K562 (cell line): ENCODE results near the gene SLC22A4. TPM values are rescaled to one million over a fixed set of nuclear protein-coding genes. Genes with fewer than 3 reads are reported as not detected.
A peak's percentile ranks its signal among the peaks of the same experiment; 100 is the strongest.

ENCODE experiments used
- BDP1 ChIP-seq: IDR thresholded peaks from 3 replicates; pipeline ENCODE4 v1.6.1; 2011; ENCODE audit not compliant: insufficient read length, insufficient read depth
- ETS1 ChIP-seq: conservative IDR thresholded peaks from 2 replicates; pipeline ENCODE4 v1.6.1; 2011; ENCODE audit warnings: low read depth, mild to moderate bottlenecking, low read length; ENCODE audit not compliant: control insufficient read depth
- JUN ChIP-seq, 2 experiments: sonication (generic) in 1 of 2; formaldehyde crosslinking in 1 of 2; IDR thresholded peaks; 2 replicates each; pipeline versions ENCODE4 v1.6.1 to v1.8.0; 2012 to 2022; ENCODE audit warnings: borderline replicate concordance in 2 of 2, mild to moderate bottlenecking in 2 of 2, improper control_type of control experiment in 1 of 2, low read depth in 1 of 2, low read length in 1 of 2, missing genetic modification reagents in 1 of 2
- PHF8 ChIP-seq: fragments of 200-600 bp; sonication (generic); IDR thresholded peaks from 2 replicates; pipeline ENCODE4 v1.6.1; 2012; ENCODE audit warnings: mixed run types, mild to moderate bottlenecking, inconsistent platforms, low read length, moderate library complexity, borderline replicate concordance
- POLR2AphosphoS5 ChIP-seq: IDR thresholded peaks from 2 replicates; pipeline ENCODE4 v1.6.1; 2011; ENCODE audit warnings: mild to moderate bottlenecking, low read depth, low read length, moderate library complexity; ENCODE audit not compliant: control insufficient read depth, insufficient read depth
- PURB ChIP-seq: sonication (generic); formaldehyde crosslinking; IDR thresholded peaks from 2 replicates; pipeline ENCODE4 v1.9.0; 2021; ENCODE audit warnings: low read depth, mild to moderate bottlenecking, missing genetic modification reagents
- SAFB ChIP-seq: fragments of 200-400 bp; formaldehyde crosslinking; IDR thresholded peaks from 2 replicates; pipeline ENCODE4 v1.6.1; 2017; ENCODE audit warnings: low read depth, low read length, borderline replicate concordance
- SMARCC2 ChIP-seq: fragments of 450-650 bp; IDR thresholded peaks from 2 replicates; pipeline ENCODE4 v1.6.1; 2017; ENCODE audit warnings: antibody characterized with exemption, moderate library complexity, mild to moderate bottlenecking, low read depth
- SNRNP70 ChIP-seq: fragments of 200-400 bp; formaldehyde crosslinking; optimal IDR thresholded peaks from 2 replicates; pipeline ENCODE3; 2017; ENCODE audit warnings: low read depth, low read length
- SOX6 ChIP-seq: fragments of 450-650 bp; IDR thresholded peaks from 2 replicates; pipeline ENCODE4 v1.6.1; 2014; ENCODE audit warnings: mild to moderate bottlenecking
- STAT5B ChIP-seq: fragments of 250-450 bp; sonication (Bioruptor Pico); IDR thresholded peaks from 2 replicates; pipeline ENCODE4 v1.8.0; 2021; ENCODE audit warnings: mild to moderate bottlenecking, inconsistent platforms
- TAF9B ChIP-seq: fragments of 450-650 bp; IDR thresholded peaks from 2 replicates; pipeline ENCODE4 v1.6.1; 2018; ENCODE audit warnings: mild to moderate bottlenecking; ENCODE audit not compliant: partially characterized antibody
- TRIM24 ChIP-seq, 2 experiments: fragments of 450-650 bp; IDR thresholded peaks; 2 replicates each; pipeline ENCODE4 v1.6.1; 2016
- ZEB2 ChIP-seq: fragments of 450-650 bp; IDR thresholded peaks from 2 replicates; pipeline ENCODE4 v1.6.1; 2016
- ZNF146 ChIP-seq: IDR thresholded peaks from one replicate; pipeline ENCODE4 v1.6.1; 2018; ENCODE audit warnings: missing compliant biosample characterization; ENCODE audit not compliant: unreplicated experiment
- ZNF197 ChIP-seq: fragments of 200-800 bp; sonication (Bioruptor generic); IDR thresholded peaks from 2 replicates; pipeline ENCODE4 v1.6.1; 2016; ENCODE audit warnings: low read depth, missing genetic modification characterization, missing compliant biosample characterization
- ZNF408 ChIP-seq: fragments of 250-450 bp; sonication (Bioruptor Pico); IDR thresholded peaks from 2 replicates; pipeline ENCODE4 v1.4.0; 2020; ENCODE audit warnings: low read depth, mild to moderate bottlenecking, moderate library complexity
- ZNF586 ChIP-seq: fragments of 450-650 bp; formaldehyde crosslinking; conservative IDR thresholded peaks from 2 replicates; pipeline ENCODE4 v1.4.0; 2020; ENCODE audit warnings: mild to moderate bottlenecking, moderate library complexity
- ZNF655 ChIP-seq: fragments of 250-450 bp; sonication (Bioruptor Pico); IDR thresholded peaks from 2 replicates; pipeline ENCODE4 v1.5.0; 2021
- ZNF780A ChIP-seq: fragments of 250-450 bp; sonication (Bioruptor Pico); IDR thresholded peaks from 2 replicates; pipeline ENCODE4 v1.5.0; 2021; ENCODE audit warnings: mild to moderate bottlenecking
- ZZZ3 ChIP-seq: fragments of 450-650 bp; IDR thresholded peaks from 2 replicates; pipeline ENCODE4 v1.6.1; 2016; ENCODE audit warnings: antibody characterized with exemption, mild to moderate bottlenecking, moderate library complexity
- polyA plus RNA-seq, 8 experiments: library from polyadenylated mRNA; depleted of rRNA in 4 of 8; stranded (reverse) in 5 of 8; unstranded in 3 of 8; fragments of >200 nt; fragmentation: Nextera tagmentation in 2 of 8; fragmentation: Illumina TruSeq in 1 of 8; extraction: Ambion mirVana in 2 of 8; extraction: Trizol in 1 of 8; gene quantifications; 2 replicates each; pipeline versions ENCODE4 v1.2.1 to v1.2.3, GENCODE V29; 2011 to 2014; ENCODE audit warnings: inconsistent platforms in 1 of 8, missing spikeins in 1 of 8
- total RNA-seq, 7 experiments: library from RNA; depleted of rRNA in 6 of 7; stranded (reverse); fragments of >200 nt in 6 of 7; fragmentation: Illumina TruSeq in 2 of 7; extraction: Trizol in 2 of 7; gene quantifications; 2 replicates each; pipeline versions ENCODE4 v1.2.1 to v1.2.3, GENCODE V29; 2011 to 2021; ENCODE audit warnings: low replicate concordance in 1 of 7
- TF ChIP-seq, protein P1 (sequence below): sonication (generic); formaldehyde crosslinking; IDR thresholded peaks from 2 replicates; pipeline ENCODE4 v1.8.0; 2022; ENCODE audit warnings: missing genetic modification reagents, mild to moderate bottlenecking, moderate library complexity, borderline replicate concordance
- TF ChIP-seq, protein P2 (sequence below): fragments of 250-450 bp; sonication (Bioruptor Pico); IDR thresholded peaks from 2 replicates; pipeline ENCODE4 v1.5.0; 2020; ENCODE audit warnings: mild to moderate bottlenecking, borderline replicate concordance

SLC22A4 gene
- total and polyA plus RNA-seq, 9 of the 15 experiments (the other 6 are each of a cell fraction or from before 2014, with no cell fraction given), result 2.7 to 9.5 (median 6.2) TPM

DNA sequence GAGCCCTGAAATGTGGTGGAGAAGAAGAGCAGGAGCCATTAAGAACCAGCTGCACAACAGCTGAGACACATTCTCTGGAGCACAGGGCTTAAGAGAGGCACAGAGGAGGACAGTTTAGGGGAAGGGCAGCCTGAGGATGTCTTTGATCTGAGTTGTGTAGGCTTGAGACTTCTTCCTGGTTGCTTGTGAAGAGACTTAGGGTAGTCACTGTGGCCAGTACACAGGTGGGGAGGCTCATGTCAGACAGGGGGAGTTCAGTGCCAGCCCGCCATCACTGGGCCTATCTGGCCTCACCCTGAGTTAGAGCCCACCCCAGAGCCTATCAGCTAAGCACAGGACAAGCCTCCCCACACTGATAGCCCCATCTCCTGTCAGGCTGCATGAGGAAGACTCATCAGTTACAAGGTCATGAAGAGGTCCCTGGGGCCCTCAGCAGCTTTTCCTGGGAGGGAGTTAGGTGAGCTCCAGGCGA lies 19.8 kb downstream of the SLC22A4 start (continued):
- TF ChIP-seq SAFB, result no peak
- no peak for TF ChIP-seq ZNF197 (CRISPR knock-in tag)
- no peak for TF ChIP-seq STAT5B
- TF ChIP-seq ZNF586 (CRISPR knock-in tag), result no peak
- TF ChIP-seq ETS1, result no peak; the same call in 1 of the 2 replicates
- TF ChIP-seq BDP1, result no peak
- no peak for TF ChIP-seq ZZZ3
- TF ChIP-seq SMARCC2, result 0 out of 2 replicates have a peak, but pooled peaks have one; percentile 38
- no peak for TF ChIP-seq SNRNP70
- TF ChIP-seq, protein P1, sequence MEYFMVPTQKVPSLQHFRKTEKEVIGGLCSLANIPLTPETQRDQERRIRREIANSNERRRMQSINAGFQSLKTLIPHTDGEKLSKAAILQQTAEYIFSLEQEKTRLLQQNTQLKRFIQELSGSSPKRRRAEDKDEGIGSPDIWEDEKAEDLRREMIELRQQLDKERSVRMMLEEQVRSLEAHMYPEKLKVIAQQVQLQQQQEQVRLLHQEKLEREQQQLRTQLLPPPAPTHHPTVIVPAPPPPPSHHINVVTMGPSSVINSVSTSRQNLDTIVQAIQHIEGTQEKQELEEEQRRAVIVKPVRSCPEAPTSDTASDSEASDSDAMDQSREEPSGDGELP (CRISPR knock-in tag), result peak; percentile 69
- TF ChIP-seq PURB (CRISPR knock-in tag), result no peak
- peak; percentile 64 to 76; a peak in 2 of 4 replicates for TF ChIP-seq TRIM24 (IDR thresholded peaks at IDR 0.05)
- TF ChIP-seq PHF8, result no peak
- TF ChIP-seq ZNF146, result no peak
- TF ChIP-seq TAF9B, result no peak
- TF ChIP-seq ZNF408 (CRISPR knock-in tag), result no peak
- TF ChIP-seq POLR2AphosphoS5, result peak; percentile 97
- no peak for TF ChIP-seq ZNF780A
- TF ChIP-seq ZEB2, result no peak
- TF ChIP-seq, protein P2, sequence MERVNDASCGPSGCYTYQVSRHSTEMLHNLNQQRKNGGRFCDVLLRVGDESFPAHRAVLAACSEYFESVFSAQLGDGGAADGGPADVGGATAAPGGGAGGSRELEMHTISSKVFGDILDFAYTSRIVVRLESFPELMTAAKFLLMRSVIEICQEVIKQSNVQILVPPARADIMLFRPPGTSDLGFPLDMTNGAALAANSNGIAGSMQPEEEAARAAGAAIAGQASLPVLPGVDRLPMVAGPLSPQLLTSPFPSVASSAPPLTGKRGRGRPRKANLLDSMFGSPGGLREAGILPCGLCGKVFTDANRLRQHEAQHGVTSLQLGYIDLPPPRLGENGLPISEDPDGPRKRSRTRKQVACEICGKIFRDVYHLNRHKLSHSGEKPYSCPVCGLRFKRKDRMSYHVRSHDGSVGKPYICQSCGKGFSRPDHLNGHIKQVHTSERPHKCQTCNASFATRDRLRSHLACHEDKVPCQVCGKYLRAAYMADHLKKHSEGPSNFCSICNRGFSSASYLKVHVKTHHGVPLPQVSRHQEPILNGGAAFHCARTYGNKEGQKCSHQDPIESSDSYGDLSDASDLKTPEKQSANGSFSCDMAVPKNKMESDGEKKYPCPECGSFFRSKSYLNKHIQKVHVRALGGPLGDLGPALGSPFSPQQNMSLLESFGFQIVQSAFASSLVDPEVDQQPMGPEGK, result no peak
- no peak for TF ChIP-seq ZNF655 (CRISPR knock-in tag)
- TF ChIP-seq SOX6, result peak; percentile 83; the same call in 1 of the 2 replicates
- TF ChIP-seq JUN (IDR thresholded peaks at IDR 0.05; ENCODE audit: borderline replicate concordance, low read depth, low read length), result no peak
- no peak for TF ChIP-seq JUN (CRISPR knock-in tag; IDR thresholded peaks at IDR 0.05; ENCODE audit: borderline replicate concordance)
